GM10266 (cell line): ENCODE data around the gene DNER.

ENCODE experiments used
- DNase-seq: peaks from one replicate; pipeline ENCODE4 v3.0.0; 2012; ENCODE audit errors: extremely low spot score
- CTCF ChIP-seq: IDR thresholded peaks from 2 replicates; pipeline ENCODE4 v1.5.1; 2012; ENCODE audit warnings: mild to moderate bottlenecking, low read depth; ENCODE audit not compliant: control insufficient read depth, insufficient read depth; ENCODE audit errors: missing control alignments

Gene DNER

GRCh38 chr2:229410946-229411345 lies 303.4 kb downstream of the DNER start:
- DNase-seq, result no peak
- TF ChIP-seq CTCF, result no peak

DNA sequence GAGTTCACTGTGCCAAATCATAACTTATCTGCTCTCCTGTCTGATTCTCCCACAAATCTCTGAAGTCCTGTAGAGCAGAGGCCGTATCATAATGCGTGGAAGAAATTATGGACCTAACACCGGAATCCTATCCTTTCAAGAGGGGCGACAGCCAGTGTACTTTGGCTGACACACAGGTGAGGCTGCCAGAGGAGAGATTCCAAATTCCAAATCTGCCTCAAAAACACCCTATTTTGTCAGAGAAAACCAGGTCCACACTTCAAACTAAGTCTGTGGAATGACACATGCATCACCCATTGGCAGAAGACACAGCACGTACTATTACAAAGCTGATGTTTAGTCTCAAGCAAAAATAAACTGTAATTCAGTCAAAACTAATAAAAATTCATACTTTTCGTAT lies 304.1 kb downstream of the DNER start:
- DNase-seq, result no peak
- TF ChIP-seq CTCF, result no peak

- TF ChIP-seq CTCF, result no peak
- no peak for DNase-seq
These were observed 304.6 kb downstream of the DNER start for GRCh38 chr2:229409751-229410181.

GRCh38 chr2:229408962-229409361 lies 305.4 kb downstream of the DNER start:
- DNase-seq, result no peak
- TF ChIP-seq CTCF, result no peak

GRCh38 chr2:229408356-229408755 lies 306.0 kb downstream of the DNER start:
- no peak for TF ChIP-seq CTCF
- DNase-seq, result no peak

GRCh38 chr2:229407170-229407569 lies 307.2 kb downstream of the DNER start:
- no peak for DNase-seq
- no peak for TF ChIP-seq CTCF

- TF ChIP-seq CTCF, result no peak
- DNase-seq, result no peak
These were observed 308.6 kb downstream of the DNER start for GRCh38 chr2:229405796-229406195.
